NCI-H2227 (cell line): ENCODE data around the gene NPAS3.

Source experiments
- DNase-seq: peaks from one replicate; lab custom pipeline; 2025; ENCODE audit not compliant: unreplicated experiment; lab: John Stamatoyannopoulos, UW

Gene NPAS3

GRCh38 chr14:33163109-33163508 lies 224.4 kb downstream of the NPAS3 start:
- DNase-seq, result peak; percentile 44

DNA sequence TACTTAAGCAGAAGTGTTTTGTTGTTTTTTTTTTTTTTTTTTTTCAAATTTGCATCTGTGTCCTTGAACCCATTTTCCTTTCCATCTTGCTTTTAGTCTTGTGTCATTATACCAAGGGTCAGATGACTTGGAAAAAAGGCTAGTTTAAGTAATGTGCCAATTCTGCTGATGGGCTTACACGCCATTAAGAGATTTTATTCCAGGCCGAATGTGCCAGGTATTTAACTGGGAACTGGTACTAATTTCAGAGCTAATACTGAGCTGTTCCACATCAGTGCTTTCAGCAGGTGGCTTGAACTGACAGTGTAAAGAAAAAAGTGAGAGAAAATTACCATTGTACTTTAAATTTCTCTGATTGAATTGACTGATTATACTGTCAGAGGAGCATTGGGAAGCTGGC lies 224.9 kb downstream of the NPAS3 start:
- no peak for DNase-seq

GRCh38 chr14:33165144-33165925 lies 226.7 kb downstream of the NPAS3 start:
- no peak for DNase-seq

DNA sequence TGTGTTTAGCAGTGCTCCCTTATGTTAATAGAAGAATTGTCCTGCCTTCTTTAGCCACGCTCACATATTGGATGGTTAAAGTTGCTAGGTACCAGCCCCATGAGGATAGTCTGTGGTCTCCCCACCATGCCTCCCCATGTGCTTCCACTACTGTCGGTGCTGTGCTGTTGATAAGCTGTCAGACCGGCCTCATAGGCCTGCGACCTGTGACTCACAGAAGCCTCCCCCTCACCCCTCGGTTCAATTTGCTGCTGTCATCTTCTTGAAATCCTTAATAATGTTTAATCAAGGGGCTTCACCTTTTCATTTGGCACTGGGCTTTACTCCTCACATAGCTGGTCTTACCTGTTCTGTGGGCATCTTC lies 227.2 kb downstream of the NPAS3 start:
- DNase-seq, result no peak

- no peak for DNase-seq
These were observed 237.3 kb downstream of the NPAS3 start for GRCh38 chr14:33175951-33176350.

DNA sequence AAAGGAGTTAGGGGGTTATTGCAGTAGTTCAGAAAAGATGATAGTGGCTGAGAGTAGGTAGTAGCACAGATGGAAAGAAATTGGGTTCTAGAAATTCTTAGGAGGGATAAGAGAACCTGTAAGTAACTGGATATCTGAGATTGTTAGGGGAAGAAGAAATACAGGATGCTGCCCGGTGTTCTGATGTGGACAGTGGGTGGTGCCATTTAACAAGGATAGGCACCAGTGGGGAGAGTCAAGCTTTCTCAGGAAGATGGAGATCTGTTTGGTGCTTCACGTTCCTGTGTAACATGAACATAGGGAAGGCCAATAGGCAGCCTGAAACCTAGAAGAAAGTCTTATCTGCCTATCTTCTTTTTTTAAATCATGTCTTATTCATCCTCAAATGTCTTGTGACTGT lies 245.9 kb downstream of the NPAS3 start:
- DNase-seq, result no peak

- DNase-seq, result no peak
These were observed 248.0 kb downstream of the NPAS3 start for GRCh38 chr14:33186656-33187055.

GRCh38 chr14:33188880-33189279 lies 250.2 kb downstream of the NPAS3 start:
- DNase-seq, result no peak

DNA sequence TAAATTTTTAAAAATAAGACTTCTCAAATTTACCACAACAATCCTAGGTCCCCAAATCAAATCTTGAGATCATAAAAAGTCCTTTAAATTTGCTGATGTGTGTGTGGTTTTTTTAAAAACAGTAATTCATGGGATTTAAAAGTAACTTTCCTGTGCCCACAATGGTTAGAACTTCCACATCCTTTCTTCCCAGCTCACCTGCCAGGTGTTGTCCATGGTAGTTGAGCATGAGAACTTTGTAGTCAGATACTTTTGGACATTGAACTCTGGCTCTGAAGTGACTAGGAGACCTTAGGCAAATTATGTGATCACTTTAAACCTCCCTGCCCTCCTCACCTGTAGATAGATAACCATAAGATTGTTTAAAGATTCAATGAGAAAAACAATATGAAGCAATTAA lies 253.2 kb downstream of the NPAS3 start:
- no peak for DNase-seq

- no peak for DNase-seq
These were observed 255.9 kb downstream of the NPAS3 start for GRCh38 chr14:33194551-33194950.

- no peak for DNase-seq
These were observed 260.0 kb downstream of the NPAS3 start for GRCh38 chr14:33198684-33199083.

- no peak for DNase-seq
These were observed 262.4 kb downstream of the NPAS3 start for GRCh38 chr14:33201116-33201515.

DNA sequence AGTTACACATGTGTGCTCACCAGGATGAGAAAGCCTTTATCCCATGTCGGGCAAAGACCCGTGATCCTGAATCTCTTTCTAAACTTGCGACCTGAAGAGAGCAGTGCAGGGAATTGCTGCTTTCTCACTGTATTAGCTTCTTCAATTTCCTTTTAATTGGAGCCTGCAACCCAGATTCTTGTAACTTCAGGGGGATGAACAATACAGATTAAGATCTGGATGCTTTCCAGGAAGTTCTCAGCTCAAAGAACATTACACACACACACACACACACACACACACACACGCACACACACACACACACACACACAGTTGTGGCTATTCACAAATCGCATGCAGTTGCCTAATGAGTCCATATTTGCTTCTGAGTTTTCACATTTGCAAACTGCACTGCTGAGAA lies 268.3 kb downstream of the NPAS3 start:
- DNase-seq, result peak; percentile 38

- DNase-seq, result peak; percentile 60
These were observed 268.9 kb downstream of the NPAS3 start for GRCh38 chr14:33207467-33208017.

DNA sequence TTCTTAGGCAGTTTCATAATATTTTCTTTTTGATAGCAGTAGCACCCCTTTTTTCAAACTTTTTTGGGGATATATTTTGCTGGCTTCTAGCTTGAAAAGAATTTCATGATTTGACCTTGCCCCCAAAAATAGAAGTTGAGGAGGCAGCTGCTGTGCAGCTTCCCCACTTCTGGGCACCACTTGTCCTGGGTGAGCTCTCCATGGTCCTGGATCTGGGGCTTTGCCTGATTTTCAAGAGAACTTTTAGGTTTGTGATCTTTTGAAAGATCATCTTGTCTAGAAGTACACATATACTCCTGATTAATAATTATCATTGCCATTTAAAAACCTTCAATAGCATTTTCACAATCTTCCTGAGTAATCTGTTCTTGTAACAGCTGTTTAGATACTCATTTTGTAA lies 271.6 kb downstream of the NPAS3 start:
- no peak for DNase-seq

DNA sequence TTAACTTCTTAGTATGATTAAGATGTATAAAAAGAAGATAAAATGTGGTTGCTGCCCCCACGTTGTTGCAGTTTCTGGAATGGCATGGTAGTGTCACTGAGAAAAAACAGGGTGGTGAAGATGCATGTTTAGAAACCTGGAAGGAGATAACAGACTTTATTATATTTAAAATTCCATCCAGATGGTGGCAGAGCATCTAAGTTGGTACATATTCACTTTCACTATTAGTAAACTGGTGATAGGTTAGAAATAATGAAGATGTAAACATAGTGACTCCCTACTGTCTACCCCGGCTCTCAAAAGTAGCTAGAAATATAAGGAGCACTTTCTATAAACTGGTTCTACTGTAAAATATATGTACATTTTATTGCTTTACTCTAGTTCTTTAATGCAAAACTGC lies 279.3 kb downstream of the NPAS3 start:
- no peak for DNase-seq

- DNase-seq, result no peak
These were observed 281.3 kb downstream of the NPAS3 start for GRCh38 chr14:33219957-33220356.

DNA sequence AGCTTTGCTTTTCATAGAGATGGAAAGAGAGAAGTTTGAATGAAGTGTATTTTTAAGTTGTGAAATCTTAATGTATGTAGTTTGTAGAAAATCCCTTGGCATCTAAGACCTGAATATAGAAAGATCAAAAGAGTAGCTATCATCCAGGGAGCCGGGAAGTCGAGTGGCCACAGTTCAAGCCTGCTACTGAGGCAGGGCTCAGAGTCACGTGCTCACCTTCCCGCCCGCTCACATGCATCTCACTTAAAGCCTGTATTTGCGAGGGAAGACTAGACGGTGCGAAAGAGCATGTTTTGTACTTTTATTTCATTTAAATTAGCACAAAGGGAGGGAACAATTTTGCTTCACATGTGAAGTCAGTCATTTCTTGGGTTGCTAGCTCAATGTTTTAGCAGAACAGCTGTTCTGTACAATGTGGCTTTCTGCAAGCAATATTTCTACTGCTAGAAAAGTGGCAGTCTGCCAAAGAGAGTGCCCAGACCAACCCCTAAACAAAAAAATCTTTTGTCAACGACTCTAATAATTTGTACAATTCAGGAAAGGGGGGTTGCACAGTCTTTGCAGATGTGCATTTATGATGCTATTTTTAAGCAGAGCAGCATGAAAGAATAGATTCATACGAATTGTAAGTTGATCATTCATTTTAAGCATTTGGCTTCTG lies 290.7 kb downstream of the NPAS3 start:
- DNase-seq, result peak; percentile 85

DNA sequence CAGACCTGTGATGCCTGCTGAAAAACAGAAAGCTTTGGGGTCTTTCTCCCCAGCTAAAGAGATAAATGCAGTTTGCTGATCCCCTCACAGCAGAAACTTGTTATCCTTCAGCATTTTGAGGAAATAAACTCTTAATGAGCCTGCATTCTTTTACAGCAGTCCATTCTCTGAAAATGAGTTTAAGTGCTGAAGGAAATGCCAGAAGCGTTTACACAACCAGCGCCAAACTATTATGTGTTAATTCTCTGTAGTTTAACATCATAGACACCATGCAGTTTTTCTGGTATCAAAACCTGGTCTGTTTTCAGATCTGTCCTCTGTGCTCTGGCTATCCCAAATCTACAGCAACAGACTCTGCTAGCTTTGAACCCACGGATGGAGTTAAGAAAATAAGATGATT lies 291.3 kb downstream of the NPAS3 start:
- no peak for DNase-seq

DNA sequence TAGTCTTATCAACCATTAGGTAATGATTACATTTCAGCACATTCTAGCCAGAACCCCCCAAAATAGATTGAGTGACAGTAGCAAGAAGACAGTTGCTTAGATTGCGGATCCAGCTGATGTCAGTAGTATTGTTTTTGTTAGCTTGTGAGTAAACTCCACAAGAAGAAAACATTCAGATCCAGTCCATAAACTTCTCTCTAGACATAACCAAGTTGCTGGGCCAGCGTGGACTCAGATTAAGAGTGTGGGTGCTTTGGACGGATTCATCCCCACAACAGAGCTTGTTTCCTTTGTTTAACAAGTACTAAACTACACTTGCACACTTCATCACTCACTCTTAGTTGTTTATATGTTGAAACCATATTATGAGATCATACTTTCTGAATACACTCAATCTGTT lies 293.4 kb downstream of the NPAS3 start:
- no peak for DNase-seq

DNA sequence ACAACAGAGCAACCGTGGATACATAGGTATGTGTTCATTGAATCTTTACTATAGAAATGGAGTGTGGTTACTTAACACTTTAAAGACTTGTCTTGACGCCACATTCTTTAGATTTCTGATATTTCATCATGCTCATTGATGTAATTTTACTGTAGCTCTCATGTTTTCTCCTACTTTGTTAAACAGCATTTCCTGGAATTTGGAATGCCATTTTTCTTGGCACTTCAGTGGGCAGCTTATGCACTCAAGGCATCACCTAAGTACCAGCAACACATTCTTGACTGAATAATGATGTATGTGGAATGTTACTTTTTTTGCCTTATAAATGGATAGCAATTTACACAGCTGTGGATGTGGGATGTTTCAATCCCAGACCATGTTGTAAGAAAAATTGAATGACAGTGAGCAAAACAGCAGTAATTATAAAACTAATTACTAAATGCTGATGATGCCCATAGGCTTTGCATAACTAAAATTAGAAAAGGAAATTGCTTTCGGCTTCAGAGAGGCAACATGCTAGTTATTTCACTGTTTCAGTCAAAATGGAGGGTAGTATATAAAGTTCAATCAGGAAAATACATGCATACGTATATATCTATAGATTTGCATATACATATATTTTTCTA lies 298.5 kb downstream of the NPAS3 start:
- DNase-seq, result no peak

DNA sequence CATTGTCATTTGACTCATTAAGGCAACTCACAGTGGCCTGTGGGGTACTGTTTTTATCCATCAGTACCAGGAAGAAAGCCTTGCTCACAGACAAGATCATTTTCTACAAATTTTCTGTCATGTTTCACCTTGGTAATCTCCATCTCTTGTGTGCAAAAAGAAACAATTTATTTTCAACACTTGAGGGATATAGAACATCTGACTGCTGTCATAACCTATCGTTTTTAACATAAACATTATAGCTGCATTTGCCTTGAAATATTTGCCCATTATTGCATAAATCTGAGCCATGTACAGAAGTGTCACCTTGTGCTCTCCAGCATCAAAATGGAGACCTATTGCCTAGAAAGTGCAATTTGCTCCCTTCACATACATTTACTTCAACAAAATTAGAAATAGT lies 300.8 kb downstream of the NPAS3 start:
- DNase-seq, result no peak
